ENCODE results near the gene ZNF75A. TPM values are rescaled to one million over a fixed set of nuclear protein-coding genes. Genes with fewer than 3 reads are reported as not detected.

ZNF75A gene
- total and polyA plus RNA-seq, 2 of the 4 experiments (the other 2 are of a cell fraction), result 14.6 to 15.4 TPM

- Histone ChIP-seq H3K4me2 (ENCODE audit: low read depth, low read length) (peak overlapping the region; percentile 77), H3K9me1 (ENCODE audit: insufficient read depth, low read length) (no peaks in the 10 kb centered on the region), H3K9ac (ENCODE audit: low read depth, low read length) (peak overlapping the region; percentile 66; the same call in 1 of the 2 replicates), H2AK5ac (ENCODE audit: low read depth, low read length) (no peak overlapping the region), H2BK20ac (ENCODE audit: low read depth, low read length) (no peak overlapping the region), H4K8ac (ENCODE audit: low read depth in 2 of 2, low read length in 2 of 2) (peak overlapping the region; percentile 93 to 97; a peak in 2 of 4 replicates), H3K4ac (ENCODE audit: low read depth, low read length) (peak overlapping the region; percentile 95; the same call in 1 of the 2 replicates), H2BK5ac (ENCODE audit: low read depth, low read length, poor library complexity, severe bottlenecking) (no peak overlapping the region), H3K27me3 (ENCODE audit: control insufficient read depth, insufficient read depth, low read length) (no peaks in the 10 kb centered on the region), H3K56ac (ENCODE audit: extremely low read depth, insufficient read depth, low read length) (no peak overlapping the region), H4K91ac (ENCODE audit: insufficient read depth, low read depth, low read length) (no peak overlapping the region), H3K18ac (ENCODE audit: low read depth, low read length) (no peak overlapping the region), H2AK9ac (replicated peaks; ENCODE audit: low read depth, low read length, poor library complexity) (no peak overlapping the region), H3K27ac (ENCODE audit: insufficient read depth, low read length) (no peak overlapping the region), H2BK15ac (ENCODE audit: low read depth, low read length) (no peak overlapping the region), H2BK120ac (ENCODE audit: low read depth, low read length) (no peak overlapping the region), H4K5ac (ENCODE audit: low read depth, low read length) (no peak overlapping the region), H3K4me3 (ENCODE audit: insufficient read depth, low read depth, low read length) (peak overlapping the region; percentile 78; the same call in 1 of the 2 replicates), H2AFZ (replicated peaks; ENCODE audit: low read length, poor library complexity) (no peak overlapping the region), H3K9me3 (ENCODE audit: control insufficient read depth, insufficient read depth, low read length) (peaks cover 45% of the 10 kb centered on the region), H3K4me1 (ENCODE audit: control insufficient read depth, insufficient read depth, low read length) (no peaks in the 10 kb centered on the region), H3K23ac (ENCODE audit: low read depth, low read length) (peak overlapping the region; percentile 91; the same call in 1 of the 2 replicates), H3K14ac (replicated peaks; ENCODE audit: low read depth, low read length) (peak overlapping the region; percentile 77; the same call in 1 of the 2 replicates), H4K20me1 (ENCODE audit: insufficient read depth, low read length) (no peaks in the 10 kb centered on the region), H3K36me3 (ENCODE audit: control insufficient read depth, insufficient read depth, low read length) (peaks cover 27% of the 10 kb centered on the region), H3K79me1 (ENCODE audit: low read depth in 1 of 2, low read length in 2 of 2) (peaks cover 37 to 41% of the 10 kb centered on the region in 2 experiments)
- CTCF ChIA-PET, result no interaction called here
- dilution Hi-C loops (cut with HindIII; ENCODE audit: low sequenced_read_pairs, unreplicated experiment) (no loop called here), intact Hi-C loops (cut with micrococcal nuclease) (no loop called here), in situ Hi-C loops (cut with MboI; ENCODE audit: low sequenced_read_pairs) (no loop called here)
- POLR2A ChIA-PET (ENCODE audit: unreplicated experiment), result no interaction called here
- WGBS, 2 experiments (ENCODE audit: extremely low coverage in 2 of 2, insufficient read length in 1 of 2), result 80% methylated on average over 1 of the region's 4 CpGs; no CpG with 5 or more reads in 1 of the 2 experiments
- no TSS peak for BruUV-seq (replicated peaks)
- ATAC-seq (ENCODE audit: low read depth) (no peak), DNase-seq (peak; percentile 14)
- no peak for TF ChIP-seq MAZ (IDR thresholded peaks at IDR 0.05; ENCODE audit: borderline replicate concordance, low read depth, low read length)
- peak; percentile 59; the same call in 1 of the 2 replicates for TF ChIP-seq CEBPB (IDR thresholded peaks at IDR 0.05; ENCODE audit: low read depth, low read length)
Measured at GRCh38 chr16:3304370-3304769, 927 bp upstream of the ZNF75A start.

Measured in IMR-90 (cell line).